ENCODE measurements around the gene PKIG. TPM values are rescaled to one million over a fixed set of nuclear protein-coding genes. Genes with fewer than 3 reads are reported as not detected.

Gene PKIG
- total and polyA plus RNA-seq, 9 of the 15 experiments (the other 6 are each of a cell fraction or from before 2014, with no cell fraction given) = 0.13 to 7.0 (median 4.7) TPM

DNA sequence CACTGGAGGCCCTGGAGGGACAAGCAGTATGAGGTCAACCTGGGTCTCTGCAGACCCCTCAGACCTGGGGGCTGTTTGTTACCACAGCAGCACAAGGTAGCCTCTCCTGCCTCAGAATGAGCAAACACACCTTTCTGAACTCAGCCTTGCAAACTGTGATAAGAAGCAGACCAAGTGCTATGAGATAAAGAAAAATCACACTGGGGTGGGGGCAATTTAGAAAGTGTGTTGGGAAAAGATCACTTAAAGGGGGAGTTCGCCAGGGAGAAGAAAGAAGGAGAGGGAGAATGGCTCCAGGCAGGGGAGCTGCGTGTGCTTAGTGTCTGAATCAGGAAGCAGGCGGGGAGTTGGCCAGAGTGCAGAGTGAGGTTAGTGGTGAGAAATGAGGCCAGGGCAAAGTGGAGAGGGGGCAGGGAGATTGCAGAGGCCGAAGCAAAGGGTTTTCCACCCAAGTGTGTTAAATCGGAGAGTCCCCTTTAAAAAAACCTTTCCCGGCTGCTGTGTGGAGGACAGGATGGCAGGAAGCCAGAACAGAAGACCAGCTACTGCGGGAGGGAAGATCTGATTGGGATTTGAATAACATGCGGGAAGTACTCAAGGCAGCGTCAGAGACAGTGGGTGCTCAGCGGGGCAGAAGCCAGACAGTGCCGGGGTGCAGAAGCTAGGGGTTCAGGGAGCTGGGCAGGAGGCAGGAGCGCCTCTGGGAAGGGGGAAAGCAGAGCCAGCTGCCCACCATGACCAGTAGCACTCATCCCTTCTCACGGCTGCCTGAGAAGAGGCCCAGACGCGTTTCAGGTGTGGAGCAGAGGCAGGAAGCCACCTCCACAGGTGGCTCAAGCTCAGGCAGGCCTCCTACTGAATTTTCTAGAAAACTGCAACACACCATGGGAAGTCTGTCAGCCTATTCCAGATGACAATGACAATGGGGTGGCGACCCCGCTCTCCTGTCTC is 60.1 kb downstream of the PKIG start:
- Histone ChIP-seq H3K4me2 (ENCODE audit: insufficient read depth, low read length) (peak overlapping the region; percentile 50), H3K79me2 (ENCODE audit: control insufficient read depth, insufficient read depth, low read length) (no peaks in the 10 kb centered on the region), H3K4me1 (replicated peaks in 1 of 2; ENCODE audit: control insufficient read depth in 2 of 2, insufficient read depth in 2 of 2, low read length in 2 of 2) (peaks cover 12 to 16% of the 10 kb centered on the region in 2 experiments), H3K9me3 (replicated peaks; ENCODE audit: control insufficient read depth, insufficient read depth, low read depth, low read length) (no peaks in the 10 kb centered on the region), H3K9ac (ENCODE audit: insufficient read depth in 1 of 2, low read depth in 2 of 2, low read length in 2 of 2) (peak overlapping the region in 1 of 2 experiments; percentile 61; a peak in 2 of 4 replicates), H3K9me1 (ENCODE audit: control insufficient read depth, insufficient read depth, low read length) (no peaks in the 10 kb centered on the region), H3K36me3 (ENCODE audit: control insufficient read depth, insufficient read depth, low read length) (no peaks in the 10 kb centered on the region), H3K4me3 (no peak overlapping the region), H4K20me1 (replicated peaks; ENCODE audit: control insufficient read depth, insufficient read depth, low read length) (no peaks in the 10 kb centered on the region; the same call in 1 of the 2 replicates), H3K27me3 (ENCODE audit: control insufficient read depth in 2 of 2, insufficient read depth in 2 of 2, low read length in 2 of 2) (no peaks in the 10 kb centered on the region; a peak in 1 of 5 replicates), H3K27ac (ENCODE audit: extremely low read depth, low read depth, low read length) (peak overlapping the region; percentile 23; the same call in 1 of the 3 replicates), H2AFZ (ENCODE audit: low read depth, low read length) (peak overlapping the region; percentile 53)
- no TSS peak for BruUV-seq (replicated peaks)
- in situ Hi-C loops (cut with MboI) = no loop called here
- WGBS (ENCODE audit: insufficient coverage, low coverage, missing lambda C conversion rate) = 20% methylated on average over 17 of the region's 17 CpGs
- intact Hi-C loops (cut with micrococcal nuclease) = no loop called here
- POLR2A ChIA-PET = no interaction called here
- FAIRE-seq (peak; percentile 69), DNase-seq (ENCODE audit: extremely low read depth in 1 of 4, low spot score in 3 of 4) (peak; percentile 39 to 65 (median 56)), ATAC-seq (peak; percentile 75)
- CTCF ChIA-PET (ENCODE audit: low intra/inter-chr PET ratio) = no interaction called here
- peak; percentile 63; the same call in 1 of the 2 replicates for TF ChIP-seq TAL1 (IDR thresholded peaks at IDR 0.05)
- TF ChIP-seq ARID1B (IDR thresholded peaks at IDR 0.05) = peak; percentile 73
- no peak for TF ChIP-seq CHD2 (IDR thresholded peaks at IDR 0.05; ENCODE audit: low read depth, low read length)
- TF ChIP-seq CTCF (IDR thresholded peaks at IDR 0.05 in 2 of 3, conservative IDR thresholded peaks at IDR 0.05 in 1 of 3; ENCODE audit: insufficient read depth in 2 of 3, low read depth in 1 of 3, low read length in 3 of 3) = 0 out of 6 replicates have a peak, but pooled peaks of 1 of the 3 experiments have one; percentile 14
- peak in 1 of 2 experiments; percentile 27; a peak in 1 of 4 replicates for TF ChIP-seq MAZ (CRISPR knock-in tag; conservative IDR thresholded peaks at IDR 0.05 in 1 of 2, IDR thresholded peaks at IDR 0.05 in 1 of 2)
- TF ChIP-seq ZBTB7A (IDR thresholded peaks at IDR 0.05; ENCODE audit: borderline replicate concordance, control insufficient read depth, low read depth, low read length) = peak; percentile 73; the same call in 1 of the 2 replicates
- peak; percentile 44; the same call in 1 of the 2 replicates for TF ChIP-seq TEAD4 (IDR thresholded peaks at IDR 0.05; ENCODE audit: low read length)
- no peak for TF ChIP-seq TEAD4 (CRISPR knock-in tag; IDR thresholded peaks at IDR 0.05; ENCODE audit: borderline replicate concordance)
- TF ChIP-seq ZNF318 (IDR thresholded peaks at IDR 0.05; ENCODE audit: borderline replicate concordance in 1 of 2, low read depth in 1 of 2) = peak in 1 of 2 experiments; percentile 19; a peak in 1 of 4 replicates

All from K562 (cell line).